Measurements from ENCODE around the gene ACKR1. TPM values are rescaled to one million over a fixed set of nuclear protein-coding genes. Genes with fewer than 3 reads are reported as not detected.

ACKR1 gene
- total RNA-seq, 1 donor from 2014 or later = not detected

GRCh38 chr1:159199901-159200300 is 4.8 kb upstream of the ACKR1 start:
- TF ChIP-seq EZH2 (IDR thresholded peaks at IDR 0.05) = no peak
- TF ChIP-seq CTCF (IDR thresholded peaks at IDR 0.05) = no peak
- TF ChIP-seq EZH2phosphoT487 (IDR thresholded peaks at IDR 0.05) = no peak
- peaks cover 4% of the 10 kb centered on the region for H3K27me3 Mint-ChIP-seq (ENCODE audit: insufficient read depth, low read depth)

GRCh38 chr1:159200769-159201168 is 3.9 kb upstream of the ACKR1 start:
- Histone ChIP-seq H3K4me2 (no peak overlapping the region), H3K9me3 (ENCODE audit: low read depth) (no peaks in the 10 kb centered on the region), H4K20me1 (ENCODE audit: low read depth) (no peaks in the 10 kb centered on the region), H3K36me3 (no peaks in the 10 kb centered on the region), H3F3A (ENCODE audit: low read depth) (no peaks in the 10 kb centered on the region), H3K27me3 (no peaks in the 10 kb centered on the region), H3K79me2 (ENCODE audit: low read depth) (no peaks in the 10 kb centered on the region), H3K4me3 (no peak overlapping the region), H2AFZ (replicated peaks) (no peak overlapping the region), H3K27ac (no peak overlapping the region), H3K9ac (no peak overlapping the region), H3K4me1 (no peaks in the 10 kb centered on the region)
- Mint-ChIP-seq H3K4me1 (peaks cover 41% of the 10 kb centered on the region), H3K27ac (no peak overlapping the region), H3K9me3 (no peaks in the 10 kb centered on the region), H3K27me3 (ENCODE audit: insufficient read depth, low read depth) (peaks cover 4% of the 10 kb centered on the region), H3K36me3 (peaks cover 2% of the 10 kb centered on the region), H3K4me3 (no peak overlapping the region)
- TF ChIP-seq EZH2phosphoT487 (IDR thresholded peaks at IDR 0.05) (no peak), EZH2 (IDR thresholded peaks at IDR 0.05) (no peak), CTCF (IDR thresholded peaks at IDR 0.05) (no peak)
- no peak for DNase-seq (ENCODE audit: low spot score)

More at GRCh38 chr1:159199901-159200300, 4.8 kb upstream of the ACKR1 start:
- no peak overlapping the region for H3K27ac Mint-ChIP-seq
- DNase-seq (ENCODE audit: low spot score) = no peak
- no peak overlapping the region for H3K4me3 Mint-ChIP-seq
- H3K4me1 ChIP-seq = no peaks in the 10 kb centered on the region
- H3K36me3 Mint-ChIP-seq = peaks cover 2% of the 10 kb centered on the region
- peaks cover 41% of the 10 kb centered on the region for H3K4me1 Mint-ChIP-seq
- H3K4me2 ChIP-seq = no peak overlapping the region
- no peak overlapping the region for H2AFZ ChIP-seq (replicated peaks)
- no peaks in the 10 kb centered on the region for H3F3A ChIP-seq (ENCODE audit: low read depth)
- no peaks in the 10 kb centered on the region for H3K9me3 ChIP-seq (ENCODE audit: low read depth)
- H4K20me1 ChIP-seq (ENCODE audit: low read depth) = no peaks in the 10 kb centered on the region
- no peaks in the 10 kb centered on the region for H3K36me3 ChIP-seq
- no peaks in the 10 kb centered on the region for H3K79me2 ChIP-seq (ENCODE audit: low read depth)
- H3K9me3 Mint-ChIP-seq = no peaks in the 10 kb centered on the region
- no peaks in the 10 kb centered on the region for H3K27me3 ChIP-seq
- no peak overlapping the region for H3K9ac ChIP-seq
- H3K27ac ChIP-seq = no peak overlapping the region
- H3K4me3 ChIP-seq = no peak overlapping the region

- no peaks in the 10 kb centered on the region for H3K27me3 ChIP-seq
- H3K27me3 Mint-ChIP-seq (ENCODE audit: insufficient read depth, low read depth) = peaks cover 7% of the 10 kb centered on the region
- no peaks in the 10 kb centered on the region for H3F3A ChIP-seq (ENCODE audit: low read depth)
- no peaks in the 10 kb centered on the region for H3K4me1 ChIP-seq
- no peak overlapping the region for H3K4me2 ChIP-seq
- no peaks in the 10 kb centered on the region for H3K9me3 ChIP-seq (ENCODE audit: low read depth)
- no peak overlapping the region for H2AFZ ChIP-seq (replicated peaks)
- H3K79me2 ChIP-seq (ENCODE audit: low read depth) = no peaks in the 10 kb centered on the region
- H3K9ac ChIP-seq = no peak overlapping the region
- H3K36me3 Mint-ChIP-seq = peaks cover 2% of the 10 kb centered on the region
- H3K4me1 Mint-ChIP-seq = peaks cover 41% of the 10 kb centered on the region
- no peak overlapping the region for H3K4me3 ChIP-seq
- no peak for DNase-seq (ENCODE audit: low spot score)
- no peak for TF ChIP-seq EZH2phosphoT487 (IDR thresholded peaks at IDR 0.05)
- TF ChIP-seq EZH2 (IDR thresholded peaks at IDR 0.05) = no peak
- no peak for TF ChIP-seq CTCF (IDR thresholded peaks at IDR 0.05)
- H3K9me3 Mint-ChIP-seq = no peaks in the 10 kb centered on the region
- peak overlapping the region; percentile 9 for H3K4me3 Mint-ChIP-seq
- H3K36me3 ChIP-seq = no peaks in the 10 kb centered on the region
- H3K27ac ChIP-seq = no peak overlapping the region
- H3K27ac Mint-ChIP-seq = peak overlapping the region; percentile 52
- H4K20me1 ChIP-seq (ENCODE audit: low read depth) = no peaks in the 10 kb centered on the region
These were observed 3.0 kb upstream of the ACKR1 start for GRCh38 chr1:159201642-159202041.

All from neural progenitor cell (in vitro differentiated cells).